GM18861 (cell line): ENCODE results near the gene MRPL37.
"Not testable (repeated sequence)": the region's sequence is repeated elsewhere in the genome, so short reads cannot be mapped to it uniquely, and the experiment has no call there.

Experiments used
- ATAC-seq: cut with Tn5 transposase; IDR thresholded peaks from one replicate; pipeline ENCODE4 v1.9.1; 2021; ENCODE audit not compliant: unreplicated experiment

The MRPL37 gene

GRCh38 chr1:54171606-54172005 is 28.4 kb upstream of the MRPL37 start:
- no peak for ATAC-seq

DNA sequence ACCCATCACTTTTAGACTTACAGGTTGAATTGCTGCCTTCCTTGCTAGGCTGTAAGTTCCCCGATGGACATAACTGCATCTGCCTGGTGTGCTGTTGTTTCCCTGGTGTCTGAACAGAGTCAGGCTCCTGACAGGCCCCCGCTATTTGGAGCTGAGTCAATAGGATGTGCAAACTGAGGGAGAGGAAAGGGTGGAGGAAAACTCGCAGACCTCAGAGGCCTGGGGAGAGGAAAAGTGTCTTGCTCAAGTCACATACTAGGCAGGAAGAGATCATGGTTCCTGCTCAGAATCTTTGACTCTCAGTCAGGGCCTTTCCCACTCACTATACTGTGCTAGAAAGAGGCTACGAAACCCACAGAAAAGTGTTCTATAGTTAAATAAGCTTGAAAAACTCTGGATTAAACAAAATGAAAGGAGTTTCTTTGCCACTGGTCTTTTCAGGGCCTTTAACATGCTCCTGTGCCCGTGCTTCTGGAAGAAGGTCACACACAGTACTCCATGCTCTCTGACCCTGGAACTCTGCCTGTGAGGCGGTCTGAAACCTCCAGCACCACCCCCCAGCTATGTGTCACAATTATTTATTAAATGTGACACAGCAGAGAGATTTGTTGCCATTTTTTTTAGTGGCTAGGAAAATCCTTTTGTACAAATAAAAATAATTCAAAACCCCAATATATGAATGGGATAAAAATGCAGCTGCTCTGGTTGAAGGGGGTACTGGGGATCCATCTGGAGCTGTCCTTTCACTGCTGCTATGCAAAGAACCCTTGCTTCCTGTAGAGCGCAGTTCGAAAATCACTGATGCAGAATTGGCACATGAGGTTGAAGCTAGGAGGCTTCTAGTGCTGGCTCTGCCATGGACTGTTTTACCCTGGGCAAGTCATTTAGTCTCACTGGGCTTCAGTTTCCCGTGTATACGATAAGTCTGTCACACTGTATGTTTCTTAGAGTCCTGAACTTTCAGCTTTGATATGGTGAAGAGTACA is 27.1 kb upstream of the MRPL37 start:
- no peak for ATAC-seq

- no peak for ATAC-seq
Observed at GRCh38 chr1:54173681-54174080, 26.3 kb upstream of the MRPL37 start.

- no peak for ATAC-seq
Observed at GRCh38 chr1:54174106-54174505, 25.9 kb upstream of the MRPL37 start.

DNA sequence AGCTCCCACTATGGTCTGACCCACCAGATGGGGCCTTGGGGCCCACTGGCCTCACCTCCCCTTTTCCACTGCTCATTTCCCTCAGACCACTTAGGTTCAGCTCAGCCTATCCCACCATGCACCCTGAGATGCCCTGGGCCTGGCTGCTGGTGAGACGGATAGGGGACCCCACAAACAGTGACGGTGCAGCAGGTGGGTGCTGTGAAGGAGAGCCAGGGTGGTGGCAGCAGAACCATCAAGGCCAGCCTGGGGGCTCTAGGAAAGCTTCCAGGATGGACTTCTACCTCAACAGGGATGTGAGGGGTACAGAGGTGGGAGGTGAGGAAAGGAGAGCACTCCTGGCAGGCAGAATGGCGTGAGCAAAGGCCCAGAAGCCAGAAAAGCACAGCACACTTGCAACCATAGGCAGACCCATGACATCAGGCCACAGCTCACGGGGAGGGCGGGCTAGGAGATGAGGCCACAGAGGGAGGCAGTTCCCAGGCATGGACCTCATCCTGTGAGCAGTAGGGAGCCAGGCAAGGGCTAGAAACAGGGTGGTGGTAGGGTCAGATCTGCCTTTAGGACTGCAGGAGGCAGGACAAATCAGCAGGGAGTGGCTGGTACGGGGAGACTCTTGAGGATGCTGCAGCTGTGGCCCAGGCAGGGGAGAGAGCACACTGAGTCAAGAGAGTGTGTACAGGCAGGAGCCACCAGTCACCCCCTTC is 23.2 kb upstream of the MRPL37 start:
- no peak for ATAC-seq

DNA sequence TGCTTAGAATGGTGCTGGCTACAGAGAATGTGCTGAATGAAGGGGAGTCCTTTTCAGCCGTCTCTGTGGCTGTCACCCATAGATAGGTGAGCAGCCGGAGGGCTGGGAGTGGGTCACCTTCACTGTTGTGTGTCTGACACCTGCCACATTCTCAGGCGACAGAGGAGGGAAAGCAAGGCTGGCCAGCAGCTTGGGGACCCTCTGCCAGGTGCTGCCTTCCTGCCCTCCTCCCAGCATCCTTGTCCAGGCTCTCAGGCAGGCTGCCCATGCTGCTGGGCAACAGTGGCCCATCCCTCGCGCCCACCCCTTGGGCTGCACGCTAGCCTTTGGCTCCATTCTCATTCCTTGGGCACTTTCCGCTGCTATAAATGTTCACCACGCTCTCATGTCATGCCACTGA is 22.2 kb upstream of the MRPL37 start:
- ATAC-seq, result no peak

GRCh38 chr1:54178296-54179070 is 21.5 kb upstream of the MRPL37 start:
- no peak for ATAC-seq

- no peak for ATAC-seq
Observed at GRCh38 chr1:54180701-54181360, 19.1 kb upstream of the MRPL37 start.

DNA sequence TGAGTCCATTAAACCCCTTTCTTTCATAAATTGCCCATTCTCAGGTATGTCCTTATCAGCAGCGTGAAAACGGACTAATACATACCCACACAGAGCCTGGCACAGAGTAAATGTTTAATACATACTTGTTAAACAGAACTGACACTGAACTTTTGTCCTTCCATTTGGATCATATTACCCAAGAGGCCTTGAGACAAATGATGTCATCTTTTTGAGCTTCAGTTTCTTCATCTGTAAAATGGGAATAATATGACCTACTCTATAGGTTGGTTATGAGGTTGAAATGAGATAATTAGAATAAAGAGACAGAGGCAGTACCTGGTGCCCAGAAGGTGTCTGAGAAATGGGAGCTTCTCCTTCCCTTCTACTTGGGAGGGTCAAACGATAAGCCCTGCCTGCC is 13.9 kb upstream of the MRPL37 start:
- ATAC-seq, result no peak

GRCh38 chr1:54188291-54188690 is 11.7 kb upstream of the MRPL37 start:
- no peak for ATAC-seq

DNA sequence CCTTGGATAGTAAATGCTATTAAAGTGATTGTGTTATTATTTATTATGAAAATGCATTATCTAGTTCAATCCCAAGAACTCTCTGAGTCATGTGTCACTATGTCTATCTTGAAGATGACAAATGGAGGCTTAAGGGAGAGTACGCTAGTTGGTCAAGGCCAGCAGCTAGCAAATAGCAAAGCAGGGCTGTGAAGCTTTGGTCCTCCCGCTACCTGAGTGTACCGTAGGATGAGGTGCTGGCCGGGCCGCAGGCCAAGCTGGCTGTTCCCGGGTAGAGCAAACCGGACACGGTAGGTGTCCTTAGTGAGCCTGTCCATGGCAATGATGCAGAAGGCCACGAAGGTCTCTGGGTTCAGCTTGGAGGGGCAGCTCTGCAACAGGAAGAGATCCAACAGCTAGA is 9.4 kb upstream of the MRPL37 start:
- no peak for ATAC-seq

DNA sequence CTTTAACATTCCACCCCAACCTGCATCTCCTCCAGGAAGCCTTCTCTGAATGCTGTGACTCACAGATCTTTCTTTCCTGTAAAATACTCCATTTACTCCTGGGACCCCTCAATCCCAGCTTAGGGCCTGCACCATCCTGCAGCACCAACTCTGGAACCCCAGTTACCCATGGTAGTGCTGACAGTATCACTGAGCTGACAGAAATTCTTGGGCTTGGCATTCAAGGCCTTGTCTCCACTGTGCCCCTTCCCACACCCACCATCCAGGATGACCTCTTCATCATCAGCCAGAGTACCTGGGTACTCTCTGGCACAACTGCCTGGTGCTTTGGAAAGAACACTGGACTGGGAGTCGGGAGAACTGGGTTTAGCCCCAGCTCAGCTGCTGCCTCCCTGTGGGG is 8.4 kb upstream of the MRPL37 start:
- ATAC-seq, result no peak

- ATAC-seq, result no peak
Observed at GRCh38 chr1:54193453-54193852, 6.5 kb upstream of the MRPL37 start.

- no peak for ATAC-seq
Observed at GRCh38 chr1:54199151-54199764, 709 bp upstream of the MRPL37 start.

GRCh38 chr1:54200519-54200997 is 591 bp downstream of the MRPL37 start:
- ATAC-seq, result no peak

DNA sequence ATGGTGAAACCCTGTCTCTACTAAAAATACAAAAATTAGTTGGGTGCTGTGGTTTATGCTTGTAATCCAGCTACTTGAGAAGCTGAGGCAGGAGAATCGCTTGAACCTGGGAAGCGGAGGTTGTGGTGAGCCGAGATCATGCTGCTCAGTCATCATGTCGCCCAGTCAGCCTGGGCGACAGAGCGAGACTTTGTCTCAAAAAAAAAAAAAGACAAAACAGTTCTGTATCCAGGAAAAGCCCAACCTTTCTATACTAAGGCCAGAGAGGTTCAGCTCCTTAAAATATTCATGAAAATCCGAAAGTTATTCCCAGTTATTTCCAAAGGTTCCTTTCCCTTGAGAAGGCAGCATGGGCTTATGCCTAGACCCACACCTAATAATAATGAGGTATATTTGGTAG is 4.2 kb downstream of the MRPL37 start:
- ATAC-seq, result no peak

- ATAC-seq, result no peak
Observed at GRCh38 chr1:54207287-54207686, 7.3 kb downstream of the MRPL37 start.

DNA sequence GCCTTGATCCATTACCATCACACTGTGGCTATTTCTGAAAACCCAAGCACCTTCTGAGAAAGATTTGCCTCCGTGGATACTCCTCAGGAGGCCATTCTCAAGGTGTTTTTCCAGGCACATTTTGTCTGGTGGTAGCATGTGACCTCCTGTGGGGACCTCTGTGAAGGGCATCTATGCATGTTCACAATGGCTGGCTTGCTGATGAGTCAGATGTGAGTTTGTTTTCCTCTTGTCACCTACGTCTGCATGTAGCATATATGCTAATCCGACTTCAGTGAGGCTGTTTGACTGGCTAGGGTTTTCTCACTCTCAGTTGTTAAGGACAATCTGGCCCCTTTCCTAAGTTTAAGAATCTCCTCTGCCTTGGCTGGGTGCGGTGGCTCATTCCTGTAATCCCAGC is 7.9 kb downstream of the MRPL37 start:
- ATAC-seq, result not testable (repeated sequence)

DNA sequence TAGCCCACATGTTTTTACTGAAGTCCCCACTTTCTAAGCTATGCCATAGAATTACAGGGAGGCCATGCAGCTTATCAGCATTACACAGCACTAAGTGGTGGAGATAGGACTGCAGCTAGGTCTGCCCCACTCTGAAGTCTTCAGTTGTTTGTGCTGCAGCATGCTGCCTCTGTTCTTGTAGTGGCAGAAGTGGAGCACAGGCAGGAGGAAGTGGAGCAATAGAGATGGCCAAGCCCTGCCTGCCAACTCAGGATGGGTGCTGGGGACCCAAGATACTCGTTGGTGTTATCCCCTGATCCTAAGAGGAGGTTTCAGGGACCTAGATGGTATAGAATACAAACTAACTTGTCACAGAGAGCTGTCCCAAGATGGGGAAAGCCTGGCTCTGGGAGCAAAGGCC is 12.9 kb downstream of the MRPL37 start:
- no peak for ATAC-seq

GRCh38 chr1:54215523-54215922 is 15.6 kb downstream of the MRPL37 start:
- no peak for ATAC-seq
